ENCODE measurements around the gene HBE1.
"Not testable (repeated sequence)": the region's sequence is repeated elsewhere in the genome, so short reads cannot be mapped to it uniquely, and the experiment has no call there.

Gene HBE1

GRCh38 chr11:5252192-5252918 is 17.4 kb downstream of the HBE1 start:
- no peak for DNase-seq

GRCh38 chr11:5251746-5252145 is 18.0 kb downstream of the HBE1 start:
- no peak for DNase-seq

GRCh38 chr11:5250543-5251204 is 19.1 kb downstream of the HBE1 start:
- no peak for DNase-seq

- not testable (repeated sequence) for DNase-seq
Measured at GRCh38 chr11:5249807-5250396, 19.8 kb downstream of the HBE1 start, which contains the start of gene HBG1. Gene HBG1, minus strand, starts transcription at chr11:5249857. Its CDS starts 53 bp downstream, at chr11:5249804.

- not testable (repeated sequence) for DNase-seq
Measured at GRCh38 chr11:5248498-5248897, 21.2 kb downstream of the HBE1 start.

GRCh38 chr11:5247472-5248192 is 22.1 kb downstream of the HBE1 start:
- peak in 1 of 2 experiments; percentile 8 for DNase-seq

GRCh38 chr11:5246772-5247471 is 22.8 kb downstream of the HBE1 start:
- DNase-seq, result no peak

GRCh38 chr11:5245155-5245554 is 24.6 kb downstream of the HBE1 start:
- DNase-seq, result no peak

- DNase-seq, result no peak
Measured at GRCh38 chr11:5243816-5244180, 25.9 kb downstream of the HBE1 start.

- no peak for DNase-seq
Measured at GRCh38 chr11:5242933-5243815, 26.6 kb downstream of the HBE1 start.

GRCh38 chr11:5242208-5242607 is 27.5 kb downstream of the HBE1 start:
- DNase-seq, result no peak

GRCh38 chr11:5241458-5241857 is 28.3 kb downstream of the HBE1 start:
- DNase-seq, result no peak

GRCh38 chr11:5240458-5240857 is 29.3 kb downstream of the HBE1 start:
- DNase-seq, result no peak

- DNase-seq, result no peak
Measured at GRCh38 chr11:5240056-5240455, 29.7 kb downstream of the HBE1 start.

- no peak for DNase-seq
Measured at GRCh38 chr11:5239046-5239445, 30.7 kb downstream of the HBE1 start.

GRCh38 chr11:5238486-5238885 is 31.3 kb downstream of the HBE1 start:
- no peak for DNase-seq

GRCh38 chr11:5237420-5237819 is 32.3 kb downstream of the HBE1 start:
- no peak for DNase-seq

- DNase-seq, result no peak
Measured at GRCh38 chr11:5235364-5236095, 34.2 kb downstream of the HBE1 start.

- no peak for DNase-seq
Measured at GRCh38 chr11:5234381-5234834, 35.3 kb downstream of the HBE1 start, which contains the start of gene HBD. Gene HBD, minus strand, starts transcription at chr11:5234483. Its CDS starts 50 bp downstream, at chr11:5234433.

GRCh38 chr11:5233307-5233706 is 36.4 kb downstream of the HBE1 start:
- DNase-seq, result no peak

- DNase-seq, result no peak
Measured at GRCh38 chr11:5232821-5233220, 36.9 kb downstream of the HBE1 start.
